Left kidney (tissue), 2 donors: Measurements from ENCODE around the gene CACNA1A. TPM values are rescaled to one million over a fixed set of nuclear protein-coding genes. Genes with fewer than 3 reads are reported as not detected.
A peak's percentile ranks its signal among the peaks of the same experiment; 100 is the strongest.
"Not testable (repeated sequence)": the region's sequence is repeated elsewhere in the genome, so short reads cannot be mapped to it uniquely, and the experiment has no call there.

ENCODE experiments used
- DNase-seq: peaks from one replicate; pipeline ENCODE4 v3.0.0-alpha.2; 2013
- polyA plus RNA-seq: library from polyadenylated mRNA; unstranded; fragments of 120-200 nt; gene quantifications from one replicate; pipeline ENCODE4 v1.2.1, GENCODE V29; 2013; ENCODE audit not compliant: insufficient read length

Gene CACNA1A
- polyA plus RNA-seq, 1 donor: 2.9 TPM

- DNase-seq: peak; percentile 76
Observed at GRCh38 chr19:13277104-13277809, 229.0 kb downstream of the CACNA1A start.

GRCh38 chr19:13275016-13275722 lies 231.1 kb downstream of the CACNA1A start:
- DNase-seq: no peak

- DNase-seq: no peak
Observed at GRCh38 chr19:13270514-13271105, 235.7 kb downstream of the CACNA1A start.

- no peak for DNase-seq
Observed at GRCh38 chr19:13269348-13269747, 236.9 kb downstream of the CACNA1A start.

GRCh38 chr19:13267889-13268288 lies 238.4 kb downstream of the CACNA1A start:
- DNase-seq: no peak

- no peak for DNase-seq
Observed at GRCh38 chr19:13267131-13267530, 239.1 kb downstream of the CACNA1A start.

- DNase-seq: peak; percentile 60
Observed at GRCh38 chr19:13262450-13262849, 243.8 kb downstream of the CACNA1A start.

- no peak for DNase-seq
Observed at GRCh38 chr19:13260883-13261653, 245.2 kb downstream of the CACNA1A start.

GRCh38 chr19:13256918-13257317 lies 249.4 kb downstream of the CACNA1A start:
- no peak for DNase-seq

- not testable (repeated sequence) for DNase-seq
Observed at GRCh38 chr19:13256398-13256797, 249.9 kb downstream of the CACNA1A start.

- DNase-seq: no peak
Observed at GRCh38 chr19:13255719-13256059, 250.6 kb downstream of the CACNA1A start.

- DNase-seq: no peak
Observed at GRCh38 chr19:13255041-13255718, 251.1 kb downstream of the CACNA1A start.

- DNase-seq: no peak
Observed at GRCh38 chr19:13252569-13253335, 253.5 kb downstream of the CACNA1A start.

- DNase-seq: no peak
Observed at GRCh38 chr19:13244920-13245319, 261.4 kb downstream of the CACNA1A start.

GRCh38 chr19:13241231-13242104 lies 264.8 kb downstream of the CACNA1A start:
- DNase-seq: no peak

- no peak for DNase-seq
Observed at GRCh38 chr19:13240312-13241022, 265.8 kb downstream of the CACNA1A start.

GRCh38 chr19:13238891-13239534 lies 267.3 kb downstream of the CACNA1A start:
- no peak for DNase-seq

- no peak for DNase-seq
Observed at GRCh38 chr19:13234518-13234917, 271.8 kb downstream of the CACNA1A start.

- DNase-seq: no peak
Observed at GRCh38 chr19:13231663-13232062, 274.6 kb downstream of the CACNA1A start.
